ENCODE measurements around the gene SLC40A1.

SLC40A1 gene

DNA sequence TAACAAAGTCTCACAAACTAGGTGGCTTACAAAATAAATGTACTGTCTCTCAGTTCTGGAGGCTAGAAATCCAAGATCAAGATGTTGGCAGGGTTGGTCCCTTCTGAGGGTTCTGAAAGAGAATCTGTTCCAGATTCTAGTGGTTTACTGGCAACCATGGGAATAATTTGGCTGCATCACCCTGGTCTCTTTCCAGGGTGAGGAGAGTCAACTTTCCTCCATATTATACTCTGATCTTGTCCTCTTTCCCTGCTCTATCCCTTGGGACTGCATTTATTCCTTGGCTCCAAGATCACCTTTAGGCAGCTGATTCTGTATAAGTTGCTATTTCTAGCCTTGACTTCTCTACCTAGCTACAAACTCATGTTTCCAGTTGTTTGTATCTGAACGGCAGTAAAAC lies 35.2 kb downstream of the SLC40A1 start:
- no peak for DNase-seq (ENCODE audit: low read depth)
- H3K4me3 ChIP-seq (ENCODE audit: low read depth, low read length), result no peak overlapping the region

DNA sequence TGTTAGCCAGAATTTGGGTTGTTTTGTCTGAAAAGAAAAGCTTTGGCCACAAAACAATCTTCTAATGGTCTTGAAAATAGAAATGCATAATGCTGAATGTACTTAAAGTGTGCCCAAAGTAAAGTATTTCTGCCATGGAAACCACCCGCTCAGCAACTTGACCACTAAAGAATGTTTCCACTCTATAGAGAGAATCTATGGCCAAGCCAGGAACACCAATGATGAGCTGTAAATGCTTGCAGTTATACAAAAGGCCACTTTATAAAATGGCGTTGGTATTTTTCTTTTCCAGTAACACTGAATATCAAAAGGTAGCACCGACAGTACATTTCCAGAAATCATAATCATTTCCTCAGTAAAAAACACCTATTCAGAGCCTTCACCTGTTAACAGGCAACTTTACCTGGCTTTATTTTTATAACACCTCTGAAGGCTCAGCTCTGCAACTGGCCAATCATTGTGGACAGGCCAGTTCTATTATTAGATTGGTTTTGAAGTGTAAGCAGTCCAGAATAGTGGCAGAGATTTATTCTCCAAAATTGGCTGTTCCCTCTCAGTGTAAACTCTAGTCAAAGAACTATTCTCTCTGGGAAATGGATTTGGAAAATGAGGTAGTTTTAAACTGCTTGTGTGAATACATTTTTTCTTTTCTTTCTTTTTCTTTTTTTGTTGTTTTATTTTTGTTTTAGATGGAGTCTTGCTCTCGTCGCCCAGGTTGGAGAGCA lies 36.1 kb downstream of the SLC40A1 start:
- no peak for DNase-seq (ENCODE audit: low read depth)
- TF ChIP-seq, protein P1, sequence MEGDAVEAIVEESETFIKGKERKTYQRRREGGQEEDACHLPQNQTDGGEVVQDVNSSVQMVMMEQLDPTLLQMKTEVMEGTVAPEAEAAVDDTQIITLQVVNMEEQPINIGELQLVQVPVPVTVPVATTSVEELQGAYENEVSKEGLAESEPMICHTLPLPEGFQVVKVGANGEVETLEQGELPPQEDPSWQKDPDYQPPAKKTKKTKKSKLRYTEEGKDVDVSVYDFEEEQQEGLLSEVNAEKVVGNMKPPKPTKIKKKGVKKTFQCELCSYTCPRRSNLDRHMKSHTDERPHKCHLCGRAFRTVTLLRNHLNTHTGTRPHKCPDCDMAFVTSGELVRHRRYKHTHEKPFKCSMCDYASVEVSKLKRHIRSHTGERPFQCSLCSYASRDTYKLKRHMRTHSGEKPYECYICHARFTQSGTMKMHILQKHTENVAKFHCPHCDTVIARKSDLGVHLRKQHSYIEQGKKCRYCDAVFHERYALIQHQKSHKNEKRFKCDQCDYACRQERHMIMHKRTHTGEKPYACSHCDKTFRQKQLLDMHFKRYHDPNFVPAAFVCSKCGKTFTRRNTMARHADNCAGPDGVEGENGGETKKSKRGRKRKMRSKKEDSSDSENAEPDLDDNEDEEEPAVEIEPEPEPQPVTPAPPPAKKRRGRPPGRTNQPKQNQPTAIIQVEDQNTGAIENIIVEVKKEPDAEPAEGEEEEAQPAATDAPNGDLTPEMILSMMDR (IDR thresholded peaks at IDR 0.05; ENCODE audit: low read depth, low read length, missing control alignments), result no peak
- H3K4me3 ChIP-seq (ENCODE audit: low read depth, low read length), result no peak overlapping the region
- in situ Hi-C loops (cut with HindIII; ENCODE audit: low sequenced_read_pairs), result loop anchor here (5.0 kb wide), 1 partner anchor 78 kb away; no protein-coding TSS in a partner anchor

More for the DNA sequence above, 35.2 kb downstream of the SLC40A1 start:
- in situ Hi-C loops (cut with HindIII; ENCODE audit: low sequenced_read_pairs), result no loop called here
- TF ChIP-seq, protein P1 (IDR thresholded peaks at IDR 0.05; ENCODE audit: low read depth, low read length, missing control alignments), result no peak

DNA sequence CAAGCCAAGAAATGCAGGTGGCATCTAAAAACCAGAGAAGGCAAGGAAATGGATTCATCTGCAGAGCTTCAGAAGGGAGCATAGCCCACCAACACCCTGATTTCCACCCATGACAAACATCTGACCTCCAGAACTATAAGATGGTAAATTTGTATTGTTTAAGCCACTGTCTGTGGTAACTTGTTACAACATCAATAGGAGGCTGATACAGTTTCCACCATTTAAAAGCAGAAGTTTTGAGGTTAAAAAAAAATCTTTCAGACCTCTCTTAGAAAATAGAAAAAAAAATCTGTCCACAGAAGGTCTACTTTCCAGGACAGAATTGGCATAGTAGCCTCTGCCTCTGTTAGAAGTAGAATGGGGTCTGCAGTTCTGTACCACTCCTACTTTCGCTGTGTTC lies 37.2 kb downstream of the SLC40A1 start:
- in situ Hi-C loops (cut with HindIII; ENCODE audit: low sequenced_read_pairs), result loop anchor here (5.0 kb wide), 1 partner anchor 79 kb away; no protein-coding TSS in a partner anchor
- no peak overlapping the region for H3K4me3 ChIP-seq (ENCODE audit: low read depth, low read length)
- TF ChIP-seq, protein P1 (IDR thresholded peaks at IDR 0.05; ENCODE audit: low read depth, low read length, missing control alignments), result no peak
- no peak for DNase-seq (ENCODE audit: low read depth)

DNA sequence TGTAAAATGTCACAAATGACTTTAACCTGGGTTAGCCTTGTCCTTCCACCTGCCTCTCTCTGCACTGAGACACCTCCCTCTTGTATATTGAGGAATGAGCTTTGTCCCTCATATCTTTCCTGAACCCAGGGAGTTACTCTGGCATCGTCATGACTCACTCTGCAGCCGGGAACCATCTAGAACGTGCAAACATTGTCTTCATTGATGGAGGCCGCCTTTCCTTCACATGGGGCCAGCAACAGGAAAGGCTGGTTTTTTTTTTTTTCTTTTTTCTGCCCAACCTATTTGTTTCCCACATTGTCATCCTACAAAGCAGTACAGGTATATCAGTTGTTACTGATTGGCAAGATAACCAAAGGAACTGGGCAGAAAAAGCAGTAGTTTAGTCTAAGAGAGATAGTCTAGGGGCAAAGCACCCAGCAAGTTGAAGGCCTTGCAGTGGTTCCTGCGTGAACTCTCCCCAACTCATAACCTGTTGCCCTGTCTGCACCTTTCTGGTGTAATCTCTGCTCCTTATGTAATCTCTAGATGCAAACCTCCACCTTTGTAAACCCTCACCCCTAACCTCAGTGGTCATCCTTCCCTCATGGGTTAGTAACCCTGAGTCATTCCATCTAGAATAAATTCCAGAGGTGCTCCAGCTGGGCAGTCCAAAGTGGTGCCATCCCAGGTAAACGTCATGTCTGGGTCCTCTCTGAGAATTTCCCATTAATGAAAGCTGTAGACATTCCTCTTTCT lies 38.3 kb downstream of the SLC40A1 start:
- TF ChIP-seq, protein P1 (IDR thresholded peaks at IDR 0.05; ENCODE audit: low read depth, low read length, missing control alignments), result no peak
- no peak overlapping the region for H3K4me3 ChIP-seq (ENCODE audit: low read depth, low read length)
- DNase-seq (ENCODE audit: low read depth), result no peak
- in situ Hi-C loops (cut with HindIII; ENCODE audit: low sequenced_read_pairs), result loop anchor here (5.0 kb wide), 1 partner anchor 80 kb away; no protein-coding TSS in a partner anchor

DNA sequence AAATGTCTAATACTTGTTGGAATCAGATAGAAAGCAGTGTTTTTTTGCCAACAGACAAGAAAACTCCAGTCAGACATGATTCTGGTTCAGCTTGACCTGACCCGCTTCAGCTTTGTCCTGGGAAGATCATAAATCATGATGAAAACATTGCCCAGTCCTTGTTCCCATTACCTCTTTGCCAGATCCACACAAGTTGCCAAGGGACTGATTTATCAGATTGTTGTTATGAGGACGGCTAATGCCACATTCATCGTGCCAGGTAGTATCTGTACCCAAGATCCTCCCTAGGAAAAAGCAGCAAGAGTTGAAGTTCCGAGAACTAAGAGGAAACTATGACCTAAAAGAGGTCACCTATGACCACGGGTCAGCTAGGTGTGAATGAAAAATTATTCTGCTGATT lies 39.0 kb downstream of the SLC40A1 start:
- TF ChIP-seq, protein P1 (IDR thresholded peaks at IDR 0.05; ENCODE audit: low read depth, low read length, missing control alignments), result no peak
- DNase-seq (ENCODE audit: low read depth), result no peak
- in situ Hi-C loops (cut with HindIII; ENCODE audit: low sequenced_read_pairs), result loop anchor here (5.0 kb wide), 1 partner anchor 81 kb away; no protein-coding TSS in a partner anchor
- no peak overlapping the region for H3K4me3 ChIP-seq (ENCODE audit: low read depth, low read length)

DNA sequence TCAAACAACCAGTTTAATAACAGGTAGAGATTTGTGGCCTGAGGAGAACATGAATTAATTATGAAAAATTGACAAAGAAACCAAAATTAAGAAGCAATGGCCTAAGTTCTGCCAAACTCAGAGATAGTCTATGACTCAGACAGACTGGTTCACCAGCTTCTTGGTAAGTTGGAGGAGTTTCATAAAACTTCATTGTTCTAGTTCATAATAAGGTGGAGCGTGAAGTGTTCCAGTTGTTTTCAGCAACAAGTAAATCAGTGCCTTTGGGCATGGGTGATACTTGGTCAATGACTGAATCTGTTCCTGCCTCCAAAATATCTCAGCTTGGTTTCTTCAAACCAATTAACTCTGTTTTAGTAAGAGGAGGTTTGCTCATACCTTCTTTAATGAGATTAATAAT lies 40.0 kb downstream of the SLC40A1 start:
- TF ChIP-seq, protein P1 (IDR thresholded peaks at IDR 0.05; ENCODE audit: low read depth, low read length, missing control alignments), result no peak
- no peak for DNase-seq (ENCODE audit: low read depth)
- H3K4me3 ChIP-seq (ENCODE audit: low read depth, low read length), result no peak overlapping the region
- in situ Hi-C loops (cut with HindIII; ENCODE audit: low sequenced_read_pairs), result loop anchor here (5.0 kb wide), 1 partner anchor 82 kb away; no protein-coding TSS in a partner anchor
